K562 (cell line): ENCODE measurements around the gene MPIG6B. TPM values are rescaled to one million over a fixed set of nuclear protein-coding genes. Genes with fewer than 3 reads are reported as not detected.
A peak's percentile ranks its signal among the peaks of the same experiment; 100 is the strongest.

Experiments
- CBFA2T2 ChIP-seq: fragments of 450-650 bp; conservative IDR thresholded peaks from 2 replicates; pipeline ENCODE4 v1.6.1; 2017; ENCODE audit warnings: mild to moderate bottlenecking
- ERF ChIP-seq: fragments of 450-650 bp; formaldehyde crosslinking; IDR thresholded peaks from 2 replicates; pipeline ENCODE4 v1.4.0; 2020; ENCODE audit warnings: mild to moderate bottlenecking, mixed read lengths
- FOSL1 ChIP-seq: fragments of 200-800 bp; sonication (Bioruptor generic); conservative IDR thresholded peaks from 2 replicates; pipeline ENCODE4 v1.6.1; 2016; ENCODE audit warnings: missing genetic modification characterization, missing compliant biosample characterization
- GABPB2 ChIP-seq: fragments of 250-450 bp; sonication (Bioruptor Pico); conservative IDR thresholded peaks from 2 replicates; pipeline ENCODE4 v1.5.1; 2021; ENCODE audit warnings: mild to moderate bottlenecking
- NBN ChIP-seq: fragments of 450-650 bp; IDR thresholded peaks from 2 replicates; pipeline ENCODE4 v1.6.1; 2016; ENCODE audit warnings: low read depth, mild to moderate bottlenecking
- PHB2 ChIP-seq: fragments of 450-650 bp; IDR thresholded peaks from 2 replicates; pipeline ENCODE4 v1.6.1; 2017; ENCODE audit warnings: low read depth
- POLR2AphosphoS5 ChIP-seq: IDR thresholded peaks from 2 replicates; pipeline ENCODE4 v1.6.1; 2011; ENCODE audit warnings: mild to moderate bottlenecking, low read depth, low read length, moderate library complexity; ENCODE audit not compliant: control insufficient read depth, insufficient read depth
- POLR2G ChIP-seq: fragments of 200-400 bp; formaldehyde crosslinking; IDR thresholded peaks from 2 replicates; pipeline ENCODE4 v1.6.1; 2017; ENCODE audit warnings: low read depth, mild to moderate bottlenecking, antibody characterized with exemption, low read length, moderate library complexity
- RBM17 ChIP-seq: fragments of 200-400 bp; formaldehyde crosslinking; IDR thresholded peaks from 2 replicates; pipeline ENCODE4 v1.6.1; 2017; ENCODE audit warnings: low read depth, mild to moderate bottlenecking, low read length, borderline replicate concordance
- ZC3H11A ChIP-seq: IDR thresholded peaks from 2 replicates; pipeline ENCODE4 v1.6.1; 2012; ENCODE audit warnings: low read depth, low read length, improper control_type of control experiment
- ZC3H4 ChIP-seq: sonication (generic); formaldehyde crosslinking; IDR thresholded peaks from 2 replicates; pipeline ENCODE4 v1.9.0; 2021; ENCODE audit warnings: missing genetic modification reagents, borderline replicate concordance
- ZNF134 ChIP-seq: fragments of 250-450 bp; sonication (Bioruptor Pico); conservative IDR thresholded peaks from 2 replicates; pipeline ENCODE4 v1.4.0; 2020
- ZNF778 ChIP-seq: fragments of 450-650 bp; formaldehyde crosslinking; IDR thresholded peaks from 2 replicates; pipeline ENCODE4 v1.4.0; 2020; ENCODE audit warnings: mild to moderate bottlenecking, moderate library complexity
- ZSCAN29 ChIP-seq: fragments of 450-650 bp; IDR thresholded peaks from 2 replicates; pipeline ENCODE4 v1.6.1; 2017
- polyA plus RNA-seq, 8 experiments: library from polyadenylated mRNA; depleted of rRNA in 4 of 8; stranded (reverse) in 5 of 8; unstranded in 3 of 8; fragments of >200 nt; fragmentation: Nextera tagmentation in 2 of 8; fragmentation: Illumina TruSeq in 1 of 8; extraction: Ambion mirVana in 2 of 8; extraction: Trizol in 1 of 8; gene quantifications; 2 replicates each; pipeline versions ENCODE4 v1.2.1 to v1.2.3, GENCODE V29; 2011 to 2014; ENCODE audit warnings: inconsistent platforms in 1 of 8, missing spikeins in 1 of 8
- total RNA-seq, 7 experiments: library from RNA; depleted of rRNA in 6 of 7; stranded (reverse); fragments of >200 nt in 6 of 7; fragmentation: Illumina TruSeq in 2 of 7; extraction: Trizol in 2 of 7; gene quantifications; 2 replicates each; pipeline versions ENCODE4 v1.2.1 to v1.2.3, GENCODE V29; 2011 to 2021; ENCODE audit warnings: low replicate concordance in 1 of 7
- TF ChIP-seq, protein P1 (sequence below): fragments of 250-450 bp; sonication (Bioruptor Pico); IDR thresholded peaks from 2 replicates; pipeline ENCODE4 v1.8.0; 2022; ENCODE audit warnings: inconsistent platforms
- TF ChIP-seq, protein P2 (sequence below): fragments of 450-650 bp; conservative IDR thresholded peaks from 2 replicates; pipeline ENCODE4 v1.6.1; 2016; ENCODE audit warnings: missing genetic modification characterization, low read depth, mild to moderate bottlenecking, control low read depth, missing compliant biosample characterization
- TF ChIP-seq, protein P3 (sequence below): fragments of 450-650 bp; formaldehyde crosslinking; IDR thresholded peaks from 2 replicates; pipeline ENCODE4 v1.4.0; 2020; ENCODE audit warnings: mild to moderate bottlenecking, mixed read lengths

Gene MPIG6B
- total and polyA plus RNA-seq, 9 of the 15 experiments (the other 6 are each of a cell fraction or from before 2014, with no cell fraction given) = 0.11 to 1.2 (median 0.28) TPM; not detected in 1

DNA sequence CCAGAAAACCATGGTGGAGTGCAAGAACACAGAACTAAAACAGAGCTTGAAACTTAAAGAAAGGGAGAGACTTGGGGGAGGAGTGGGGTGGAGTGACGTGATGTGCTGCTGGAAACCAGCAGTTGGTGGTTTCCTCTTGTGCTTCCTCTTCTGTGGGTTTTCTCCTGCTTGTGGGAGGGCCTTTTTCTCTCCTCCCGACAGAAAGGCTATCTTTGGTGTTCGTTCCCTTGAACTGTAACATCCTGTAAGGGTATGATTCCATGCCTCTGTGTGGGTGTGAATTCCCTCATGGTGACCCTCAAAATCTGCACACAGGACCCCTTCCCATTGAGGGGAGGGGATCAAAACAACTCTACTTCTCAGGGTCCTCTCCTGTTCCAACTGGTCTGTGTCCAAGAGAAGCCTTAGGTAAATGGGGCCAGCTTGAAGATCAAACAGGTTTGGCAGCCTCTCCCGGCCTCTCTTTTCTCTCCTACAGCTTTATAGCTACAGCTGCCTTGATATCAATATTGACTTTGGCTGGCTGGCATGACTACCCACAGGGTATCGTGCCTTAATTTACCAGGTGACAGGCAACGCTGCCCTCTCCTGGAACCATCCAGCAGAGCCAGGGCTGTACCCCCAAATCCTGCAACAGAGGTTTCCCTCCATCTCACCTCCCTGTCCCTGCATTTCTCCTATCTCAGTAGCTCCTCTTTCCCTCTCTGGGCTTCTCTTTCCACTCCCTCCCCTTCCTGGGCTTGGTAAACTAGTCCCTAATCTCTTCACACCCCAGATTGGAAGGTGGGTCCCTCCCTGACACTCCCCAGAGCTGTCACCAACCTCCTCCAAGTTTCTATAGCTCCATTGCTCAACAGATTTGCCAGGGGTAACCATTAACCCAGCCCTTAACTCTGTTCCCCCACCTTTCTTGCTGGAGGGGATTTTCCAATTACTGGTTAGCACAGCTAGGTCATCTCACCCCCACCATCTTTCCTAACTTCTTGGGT, 15.1 kb downstream of the MPIG6B start (continued):
- TF ChIP-seq ZSCAN29 = no peak
- no peak for TF ChIP-seq CBFA2T2
- TF ChIP-seq, protein P1, sequence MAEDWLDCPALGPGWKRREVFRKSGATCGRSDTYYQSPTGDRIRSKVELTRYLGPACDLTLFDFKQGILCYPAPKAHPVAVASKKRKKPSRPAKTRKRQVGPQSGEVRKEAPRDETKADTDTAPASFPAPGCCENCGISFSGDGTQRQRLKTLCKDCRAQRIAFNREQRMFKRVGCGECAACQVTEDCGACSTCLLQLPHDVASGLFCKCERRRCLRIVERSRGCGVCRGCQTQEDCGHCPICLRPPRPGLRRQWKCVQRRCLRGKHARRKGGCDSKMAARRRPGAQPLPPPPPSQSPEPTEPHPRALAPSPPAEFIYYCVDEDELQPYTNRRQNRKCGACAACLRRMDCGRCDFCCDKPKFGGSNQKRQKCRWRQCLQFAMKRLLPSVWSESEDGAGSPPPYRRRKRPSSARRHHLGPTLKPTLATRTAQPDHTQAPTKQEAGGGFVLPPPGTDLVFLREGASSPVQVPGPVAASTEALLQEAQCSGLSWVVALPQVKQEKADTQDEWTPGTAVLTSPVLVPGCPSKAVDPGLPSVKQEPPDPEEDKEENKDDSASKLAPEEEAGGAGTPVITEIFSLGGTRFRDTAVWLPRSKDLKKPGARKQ (CRISPR knock-in tag) = no peak
- TF ChIP-seq NBN = no peak
- no peak for TF ChIP-seq RBM17
- TF ChIP-seq ERF = peak; percentile 39; the same call in 1 of the 2 replicates
- TF ChIP-seq ZC3H4 (CRISPR knock-in tag) = no peak
- peak; percentile 39 for TF ChIP-seq ZNF134 (CRISPR knock-in tag)
- TF ChIP-seq, protein P2, sequence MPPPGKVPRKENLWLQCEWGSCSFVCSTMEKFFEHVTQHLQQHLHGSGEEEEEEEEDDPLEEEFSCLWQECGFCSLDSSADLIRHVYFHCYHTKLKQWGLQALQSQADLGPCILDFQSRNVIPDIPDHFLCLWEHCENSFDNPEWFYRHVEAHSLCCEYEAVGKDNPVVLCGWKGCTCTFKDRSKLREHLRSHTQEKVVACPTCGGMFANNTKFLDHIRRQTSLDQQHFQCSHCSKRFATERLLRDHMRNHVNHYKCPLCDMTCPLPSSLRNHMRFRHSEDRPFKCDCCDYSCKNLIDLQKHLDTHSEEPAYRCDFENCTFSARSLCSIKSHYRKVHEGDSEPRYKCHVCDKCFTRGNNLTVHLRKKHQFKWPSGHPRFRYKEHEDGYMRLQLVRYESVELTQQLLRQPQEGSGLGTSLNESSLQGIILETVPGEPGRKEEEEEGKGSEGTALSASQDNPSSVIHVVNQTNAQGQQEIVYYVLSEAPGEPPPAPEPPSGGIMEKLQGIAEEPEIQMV (tag) = no peak
- TF ChIP-seq, protein P3, sequence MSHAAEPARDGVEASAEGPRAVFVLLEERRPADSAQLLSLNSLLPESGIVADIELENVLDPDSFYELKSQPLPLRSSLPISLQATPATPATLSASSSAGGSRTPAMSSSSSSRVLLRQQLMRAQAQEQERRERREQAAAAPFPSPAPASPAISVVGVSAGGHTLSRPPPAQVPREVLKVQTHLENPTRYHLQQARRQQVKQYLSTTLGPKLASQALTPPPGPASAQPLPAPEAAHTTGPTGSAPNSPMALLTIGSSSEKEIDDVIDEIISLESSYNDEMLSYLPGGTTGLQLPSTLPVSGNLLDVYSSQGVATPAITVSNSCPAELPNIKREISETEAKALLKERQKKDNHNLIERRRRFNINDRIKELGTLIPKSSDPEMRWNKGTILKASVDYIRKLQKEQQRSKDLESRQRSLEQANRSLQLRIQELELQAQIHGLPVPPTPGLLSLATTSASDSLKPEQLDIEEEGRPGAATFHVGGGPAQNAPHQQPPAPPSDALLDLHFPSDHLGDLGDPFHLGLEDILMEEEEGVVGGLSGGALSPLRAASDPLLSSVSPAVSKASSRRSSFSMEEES (CRISPR knock-in tag) = 0 out of 2 replicates have a peak, but pooled peaks have one; percentile 2
- no peak for TF ChIP-seq PHB2
- TF ChIP-seq ZC3H11A = no peak
- TF ChIP-seq FOSL1 = no peak
- TF ChIP-seq ZNF778 (CRISPR knock-in tag) = no peak
- TF ChIP-seq GABPB2 (CRISPR knock-in tag) = no peak
- peak; percentile 39; the same call in 1 of the 2 replicates for TF ChIP-seq POLR2G
- TF ChIP-seq POLR2AphosphoS5 = no peak
